ENCODE data around the gene SPATA6L. TPM values are rescaled to one million over a fixed set of nuclear protein-coding genes. Genes with fewer than 3 reads are reported as not detected.

SPATA6L gene
- total RNA-seq, 1 experiment from 2014 or later = 1.8 TPM

DNA sequence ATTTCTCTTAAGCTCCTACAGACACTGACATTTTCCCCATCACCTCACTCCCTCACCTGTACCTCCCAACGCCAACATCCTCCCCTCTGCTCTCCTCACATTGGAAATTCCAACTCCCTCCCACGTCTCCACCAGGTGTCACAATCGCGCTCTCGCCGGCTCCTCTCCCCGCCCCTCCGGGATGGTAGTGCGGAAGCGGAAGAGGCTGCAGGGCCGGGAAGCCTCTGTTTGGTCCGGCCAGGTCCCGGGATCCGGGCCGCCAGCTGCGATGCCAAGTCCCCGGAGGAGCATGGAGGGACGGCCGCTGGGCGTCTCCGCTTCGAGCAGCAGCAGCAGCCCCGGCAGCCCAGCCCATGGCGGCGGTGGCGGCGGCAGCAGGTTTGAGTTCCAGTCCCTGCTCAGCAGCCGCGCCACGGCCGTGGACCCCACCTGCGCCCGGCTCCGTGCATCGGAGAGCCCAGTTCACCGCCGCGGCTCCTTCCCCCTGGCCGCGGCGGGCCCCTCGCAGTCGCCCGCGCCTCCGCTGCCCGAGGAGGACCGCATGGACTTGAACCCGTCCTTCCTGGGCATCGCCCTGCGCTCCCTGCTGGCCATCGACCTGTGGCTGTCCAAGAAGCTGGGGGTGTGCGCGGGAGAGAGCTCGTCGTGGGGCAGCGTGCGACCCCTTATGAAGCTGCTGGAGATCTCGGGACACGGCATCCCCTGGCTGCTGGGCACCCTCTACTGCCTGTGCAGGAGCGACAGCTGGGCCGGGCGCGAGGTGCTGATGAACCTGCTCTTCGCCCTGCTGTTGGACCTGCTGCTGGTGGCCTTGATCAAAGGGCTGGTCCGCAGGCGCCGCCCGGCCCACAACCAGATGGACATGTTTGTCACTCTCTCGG is 3.9 kb downstream of the SPATA6L start, which contains the start of gene PLPP6 (continued):
- no peak for TF ChIP-seq CTCF (IDR thresholded peaks at IDR 0.05)
- TF ChIP-seq IRF2 (CRISPR knock-in tag; IDR thresholded peaks at IDR 0.05; ENCODE audit: borderline replicate concordance, low read depth) = no peak
- peak; percentile 66 for TF ChIP-seq GABPB1 (CRISPR knock-in tag; IDR thresholded peaks at IDR 0.05)
- TF ChIP-seq MLX (CRISPR knock-in tag; IDR thresholded peaks at IDR 0.05) = 0 out of 2 replicates have a peak, but pooled peaks have one; percentile 67
- no peak for TF ChIP-seq RORB (CRISPR knock-in tag; IDR thresholded peaks at IDR 0.05)
- TF ChIP-seq, protein P1, sequence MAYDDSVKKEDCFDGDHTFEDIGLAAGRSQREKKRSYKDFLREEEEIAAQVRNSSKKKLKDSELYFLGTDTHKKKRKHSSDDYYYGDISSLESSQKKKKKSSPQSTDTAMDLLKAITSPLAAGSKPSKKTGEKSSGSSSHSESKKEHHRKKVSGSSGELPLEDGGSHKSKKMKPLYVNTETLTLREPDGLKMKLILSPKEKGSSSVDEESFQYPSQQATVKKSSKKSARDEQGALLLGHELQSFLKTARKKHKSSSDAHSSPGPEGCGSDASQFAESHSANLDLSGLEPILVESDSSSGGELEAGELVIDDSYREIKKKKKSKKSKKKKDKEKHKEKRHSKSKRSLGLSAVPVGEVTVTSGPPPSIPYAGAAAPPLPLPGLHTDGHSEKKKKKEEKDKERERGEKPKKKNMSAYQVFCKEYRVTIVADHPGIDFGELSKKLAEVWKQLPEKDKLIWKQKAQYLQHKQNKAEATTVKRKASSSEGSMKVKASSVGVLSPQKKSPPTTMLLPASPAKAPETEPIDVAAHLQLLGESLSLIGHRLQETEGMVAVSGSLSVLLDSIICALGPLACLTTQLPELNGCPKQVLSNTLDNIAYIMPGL (CRISPR knock-in tag; IDR thresholded peaks at IDR 0.05) = peak; percentile 99
- peak; percentile 69; the same call in 1 of the 2 replicates for TF ChIP-seq MYBL2 (CRISPR knock-in tag; IDR thresholded peaks at IDR 0.05)
- TF ChIP-seq ETV6 (CRISPR knock-in tag; IDR thresholded peaks at IDR 0.05) = peak; percentile 84; the same call in 1 of the 2 replicates
- TF ChIP-seq ZNF138 (CRISPR knock-in tag; conservative IDR thresholded peaks at IDR 0.05) = peak; percentile 55; the same call in 1 of the 2 replicates
- 0 out of 2 replicates have a peak, but pooled peaks have one; percentile 50 for TF ChIP-seq ZNF263 (CRISPR knock-in tag; IDR thresholded peaks at IDR 0.05; ENCODE audit: low read depth)
- 0 out of 2 replicates have a peak, but pooled peaks have one; percentile 62 for TF ChIP-seq ESRRA (CRISPR knock-in tag; IDR thresholded peaks at IDR 0.05; ENCODE audit: borderline replicate concordance)
- peak; percentile 66; the same call in 1 of the 2 replicates for TF ChIP-seq FOXP1 (CRISPR knock-in tag; IDR thresholded peaks at IDR 0.05; ENCODE audit: borderline replicate concordance)
- 0 out of 2 replicates have a peak, but pooled peaks have one; percentile 27 for TF ChIP-seq CREB1 (CRISPR knock-in tag; IDR thresholded peaks at IDR 0.05)
- peak; percentile 81; the same call in 1 of the 2 replicates for TF ChIP-seq NFE2L1 (CRISPR knock-in tag; IDR thresholded peaks at IDR 0.05)
- TF ChIP-seq TEAD1 (CRISPR knock-in tag; IDR thresholded peaks at IDR 0.05) = peak; percentile 91
- TF ChIP-seq E2F1 (CRISPR knock-in tag; IDR thresholded peaks at IDR 0.05) = no peak
- TF ChIP-seq, protein P2, sequence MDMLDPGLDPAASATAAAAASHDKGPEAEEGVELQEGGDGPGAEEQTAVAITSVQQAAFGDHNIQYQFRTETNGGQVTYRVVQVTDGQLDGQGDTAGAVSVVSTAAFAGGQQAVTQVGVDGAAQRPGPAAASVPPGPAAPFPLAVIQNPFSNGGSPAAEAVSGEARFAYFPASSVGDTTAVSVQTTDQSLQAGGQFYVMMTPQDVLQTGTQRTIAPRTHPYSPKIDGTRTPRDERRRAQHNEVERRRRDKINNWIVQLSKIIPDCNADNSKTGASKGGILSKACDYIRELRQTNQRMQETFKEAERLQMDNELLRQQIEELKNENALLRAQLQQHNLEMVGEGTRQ (CRISPR knock-in tag; IDR thresholded peaks at IDR 0.05) = peak; percentile 44
- TF ChIP-seq ATF3 (CRISPR knock-in tag; conservative IDR thresholded peaks at IDR 0.05) = no peak

DNA sequence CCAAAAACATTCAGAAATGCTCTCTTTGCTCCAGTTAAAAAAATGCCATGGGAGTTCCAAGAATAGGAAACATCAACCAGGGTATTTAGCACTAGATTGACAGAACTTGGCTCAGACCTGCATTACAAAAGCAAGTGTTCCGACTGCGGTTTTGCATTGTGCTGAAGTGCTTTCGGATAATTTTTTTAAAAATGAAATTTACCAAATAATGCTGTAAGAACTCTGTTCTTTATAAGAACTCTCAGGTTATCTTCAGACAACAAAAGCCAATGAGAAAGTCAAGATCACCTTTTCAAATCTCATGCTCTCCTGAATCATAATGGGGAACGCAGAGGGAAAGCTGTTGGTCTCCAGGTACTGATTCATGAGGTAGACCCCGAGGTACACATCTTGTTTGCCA is 4.7 kb downstream of the SPATA6L start:
- ChIA-PET CTCF (interaction anchor here (0.7 to 1.8 kb wide), 7 partner anchors 15 to 211 kb away, joined by 3 to 13 read pairs (median 4); partner anchors contain the start of genes AK3 and CDC37L1), POLR2A (interaction anchor here (3.4 kb wide), 1 partner anchor 18 kb away, joined by 14 read pairs; the partner anchor contains the start of gene CDC37L1)
- Mint-ChIP-seq H3K36me3 (peaks cover 5% of the 10 kb centered on the region), H3K27ac (peak overlapping the region; percentile 71), H3K9me3 (peaks cover 5% of the 10 kb centered on the region; the same call in 1 of the 2 replicates), H3K4me1 (peaks cover 65% of the 10 kb centered on the region), H3K27me3 (ENCODE audit: low read depth) (no peaks in the 10 kb centered on the region), H3K4me3 (peak overlapping the region; percentile 82)
- DNase-seq (ENCODE audit: low spot score) (no peak), ATAC-seq (peak; percentile 1; the same call in 1 of the 2 replicates)
- TF ChIP-seq MYBL2 (CRISPR knock-in tag; IDR thresholded peaks at IDR 0.05) (no peak), NR1H2 (CRISPR knock-in tag; IDR thresholded peaks at IDR 0.05) (no peak), GTF2I (CRISPR knock-in tag; conservative IDR thresholded peaks at IDR 0.05) (no peak), SOX15 (CRISPR knock-in tag; IDR thresholded peaks at IDR 0.05) (no peak), NR3C1 (CRISPR knock-in tag; conservative IDR thresholded peaks at IDR 0.05; ENCODE audit: low read depth) (no peak)
- TF ChIP-seq, protein P2 (CRISPR knock-in tag; IDR thresholded peaks at IDR 0.05) = no peak
- TF ChIP-seq, protein P3, sequence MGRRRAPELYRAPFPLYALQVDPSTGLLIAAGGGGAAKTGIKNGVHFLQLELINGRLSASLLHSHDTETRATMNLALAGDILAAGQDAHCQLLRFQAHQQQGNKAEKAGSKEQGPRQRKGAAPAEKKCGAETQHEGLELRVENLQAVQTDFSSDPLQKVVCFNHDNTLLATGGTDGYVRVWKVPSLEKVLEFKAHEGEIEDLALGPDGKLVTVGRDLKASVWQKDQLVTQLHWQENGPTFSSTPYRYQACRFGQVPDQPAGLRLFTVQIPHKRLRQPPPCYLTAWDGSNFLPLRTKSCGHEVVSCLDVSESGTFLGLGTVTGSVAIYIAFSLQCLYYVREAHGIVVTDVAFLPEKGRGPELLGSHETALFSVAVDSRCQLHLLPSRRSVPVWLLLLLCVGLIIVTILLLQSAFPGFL (CRISPR knock-in tag; IDR thresholded peaks at IDR 0.05; ENCODE audit: borderline replicate concordance) = no peak
- TF ChIP-seq, protein P4, sequence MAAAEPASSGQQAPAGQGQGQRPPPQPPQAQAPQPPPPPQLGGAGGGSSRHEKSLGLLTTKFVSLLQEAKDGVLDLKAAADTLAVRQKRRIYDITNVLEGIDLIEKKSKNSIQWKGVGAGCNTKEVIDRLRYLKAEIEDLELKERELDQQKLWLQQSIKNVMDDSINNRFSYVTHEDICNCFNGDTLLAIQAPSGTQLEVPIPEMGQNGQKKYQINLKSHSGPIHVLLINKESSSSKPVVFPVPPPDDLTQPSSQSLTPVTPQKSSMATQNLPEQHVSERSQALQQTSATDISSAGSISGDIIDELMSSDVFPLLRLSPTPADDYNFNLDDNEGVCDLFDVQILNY (CRISPR knock-in tag; IDR thresholded peaks at IDR 0.05) = no peak

Data from WTC11 (cell line).